Measurements from ENCODE around the gene ZNF451. TPM values are rescaled to one million over a fixed set of nuclear protein-coding genes. Genes with fewer than 3 reads are reported as not detected.

ZNF451 gene
- total RNA-seq, 1 experiment from 2014 or later, result 92.3 TPM

DNA sequence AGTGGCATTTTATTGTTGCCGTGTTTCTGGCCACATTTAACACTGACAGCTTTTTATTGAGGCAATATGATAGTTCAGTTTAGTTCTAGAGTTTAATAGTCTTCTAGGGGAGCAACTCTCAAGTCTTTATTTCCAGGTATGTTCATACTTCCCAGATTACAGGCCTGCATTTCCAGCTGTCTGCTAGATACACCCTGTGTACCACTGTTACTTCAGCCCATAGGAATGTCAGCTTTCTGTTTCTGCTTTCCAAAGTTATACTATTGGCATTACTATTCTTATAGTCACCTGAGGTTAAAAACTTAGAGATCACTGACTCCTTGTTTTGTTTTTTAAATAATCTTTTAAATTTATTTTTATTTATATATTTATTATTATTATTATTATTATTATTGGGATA is 7.6 kb downstream of the ZNF451 start:
- Histone ChIP-seq H3K4me3 (ENCODE audit: low read length) (no peak overlapping the region), H2AFZ (ENCODE audit: low read length) (no peak overlapping the region), H4K20me1 (ENCODE audit: insufficient read depth, low read depth, low read length) (no peaks in the 10 kb centered on the region; the same call in 1 of the 2 replicates), H3K9ac (ENCODE audit: low read length) (no peak overlapping the region), H3K79me2 (ENCODE audit: low read length) (peaks cover 98% of the 10 kb centered on the region), H3K4me1 (ENCODE audit: low read length) (peaks cover 18% of the 10 kb centered on the region), H3K9me3 (ENCODE audit: low read length) (no peaks in the 10 kb centered on the region), H3K27ac (ENCODE audit: low read length) (no peak overlapping the region), H3K4me2 (ENCODE audit: low read depth, low read length, poor library complexity, severe bottlenecking) (no peak overlapping the region), H3K9me2 (replicated peaks; ENCODE audit: insufficient read depth, low read length) (no peaks in the 10 kb centered on the region), H3K27me3 (ENCODE audit: low read length) (no peaks in the 10 kb centered on the region), H3K36me3 (ENCODE audit: insufficient read depth, low read length) (peaks cover 76% of the 10 kb centered on the region)
- DNase-seq, result no peak

DNA sequence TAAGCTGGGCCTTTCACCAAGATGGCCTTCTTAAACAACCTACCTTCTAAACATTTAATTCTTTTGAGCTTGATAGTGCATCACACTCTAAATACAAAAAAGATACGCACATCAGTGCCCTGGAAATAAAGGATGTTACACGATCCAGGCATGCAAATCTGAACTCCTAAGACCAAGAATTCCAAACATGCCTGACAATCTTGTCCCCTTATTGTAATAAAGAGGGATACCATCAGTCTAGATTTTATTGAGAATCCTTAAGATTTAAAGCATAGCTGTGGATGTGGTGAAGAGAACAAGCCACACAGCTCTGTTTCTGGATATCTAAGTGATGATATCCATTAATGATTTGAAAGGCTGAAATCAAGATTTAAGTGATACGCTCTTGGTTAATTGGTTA is 13.0 kb downstream of the ZNF451 start:
- no peak overlapping the region for H3K4me3 ChIP-seq (ENCODE audit: low read length)
- H3K4me1 ChIP-seq (ENCODE audit: low read length), result peaks cover 30% of the 10 kb centered on the region
- no peak overlapping the region for H3K9ac ChIP-seq (ENCODE audit: low read length)
- H3K4me2 ChIP-seq (ENCODE audit: low read depth, low read length, poor library complexity, severe bottlenecking), result no peak overlapping the region
- H3K9me3 ChIP-seq (ENCODE audit: low read length), result no peaks in the 10 kb centered on the region
- H3K79me2 ChIP-seq (ENCODE audit: low read length), result peaks cover 95% of the 10 kb centered on the region
- H3K27me3 ChIP-seq (ENCODE audit: low read length), result no peaks in the 10 kb centered on the region
- no peak overlapping the region for H2AFZ ChIP-seq (ENCODE audit: low read length)
- no peaks in the 10 kb centered on the region for H4K20me1 ChIP-seq (ENCODE audit: insufficient read depth, low read depth, low read length)
- no peak overlapping the region for H3K27ac ChIP-seq (ENCODE audit: low read length)
- peaks cover 83% of the 10 kb centered on the region for H3K36me3 ChIP-seq (ENCODE audit: insufficient read depth, low read length)
- no peak for DNase-seq
- no peaks in the 10 kb centered on the region for H3K9me2 ChIP-seq (replicated peaks; ENCODE audit: insufficient read depth, low read length)

DNA sequence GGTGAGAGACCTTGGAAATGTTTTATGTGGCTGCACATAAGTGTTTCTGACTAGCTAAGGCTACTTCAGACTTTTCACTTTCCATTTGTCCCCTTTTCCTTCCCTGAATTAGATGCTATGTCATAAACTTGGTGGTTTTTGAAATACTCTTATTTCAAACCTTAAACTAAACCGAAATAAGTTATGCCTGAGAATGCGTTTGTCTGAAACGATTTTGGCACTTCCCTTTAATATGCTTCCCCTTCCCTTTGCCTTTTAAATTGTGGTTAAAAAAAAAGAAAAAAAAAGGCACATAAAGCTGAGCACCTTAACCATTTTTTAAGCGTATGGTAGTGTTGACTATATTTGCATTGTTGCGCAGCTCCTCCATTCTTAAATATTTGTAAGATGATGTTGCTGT is 14.3 kb downstream of the ZNF451 start:
- Histone ChIP-seq H3K4me2 (ENCODE audit: low read depth, low read length, poor library complexity, severe bottlenecking) (no peak overlapping the region), H3K9me2 (replicated peaks; ENCODE audit: insufficient read depth, low read length) (no peaks in the 10 kb centered on the region), H3K4me1 (ENCODE audit: low read length) (peaks cover 39% of the 10 kb centered on the region), H4K20me1 (ENCODE audit: insufficient read depth, low read depth, low read length) (no peaks in the 10 kb centered on the region), H3K36me3 (ENCODE audit: insufficient read depth, low read length) (peaks cover 77% of the 10 kb centered on the region), H3K27me3 (ENCODE audit: low read length) (no peaks in the 10 kb centered on the region), H3K9me3 (ENCODE audit: low read length) (no peaks in the 10 kb centered on the region), H3K27ac (ENCODE audit: low read length) (no peak overlapping the region), H2AFZ (ENCODE audit: low read length) (no peak overlapping the region), H3K9ac (ENCODE audit: low read length) (no peak overlapping the region), H3K4me3 (ENCODE audit: low read length) (no peak overlapping the region), H3K79me2 (ENCODE audit: low read length) (peaks cover 95% of the 10 kb centered on the region)
- no peak for DNase-seq

DNA sequence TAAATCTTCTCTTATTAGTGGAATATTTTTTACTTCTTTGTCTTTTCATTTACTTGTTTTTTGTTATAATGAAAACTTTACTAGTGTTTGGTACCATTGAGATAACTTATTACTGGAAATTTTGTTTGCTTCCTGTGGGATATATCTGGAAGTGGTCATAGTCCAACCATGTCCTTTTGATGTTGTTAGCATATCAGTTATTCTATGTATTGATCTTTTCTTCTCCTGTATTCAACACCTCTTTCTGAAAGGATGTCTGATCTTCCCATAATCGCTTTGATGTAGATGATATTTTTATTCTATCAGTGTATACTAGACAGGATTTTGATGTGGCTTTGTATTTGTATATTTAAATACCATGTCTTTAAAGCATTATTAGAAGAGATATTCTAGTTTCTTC is 17.0 kb downstream of the ZNF451 start:
- no peak overlapping the region for H3K4me2 ChIP-seq (ENCODE audit: low read depth, low read length, poor library complexity, severe bottlenecking)
- no peaks in the 10 kb centered on the region for H4K20me1 ChIP-seq (ENCODE audit: insufficient read depth, low read depth, low read length)
- no peak overlapping the region for H3K9ac ChIP-seq (ENCODE audit: low read length)
- no peaks in the 10 kb centered on the region; the same call in 1 of the 2 replicates for H3K9me2 ChIP-seq (replicated peaks; ENCODE audit: insufficient read depth, low read length)
- no peaks in the 10 kb centered on the region for H3K9me3 ChIP-seq (ENCODE audit: low read length)
- no peak for DNase-seq
- no peak overlapping the region for H3K4me3 ChIP-seq (ENCODE audit: low read length)
- H3K27me3 ChIP-seq (ENCODE audit: low read length), result no peaks in the 10 kb centered on the region
- H3K79me2 ChIP-seq (ENCODE audit: low read length), result peaks cover 95% of the 10 kb centered on the region
- H3K36me3 ChIP-seq (ENCODE audit: insufficient read depth, low read length), result peaks cover 53% of the 10 kb centered on the region
- no peak overlapping the region for H2AFZ ChIP-seq (ENCODE audit: low read length)
- no peak overlapping the region for H3K27ac ChIP-seq (ENCODE audit: low read length)
- peaks cover 45% of the 10 kb centered on the region for H3K4me1 ChIP-seq (ENCODE audit: low read length)

DNA sequence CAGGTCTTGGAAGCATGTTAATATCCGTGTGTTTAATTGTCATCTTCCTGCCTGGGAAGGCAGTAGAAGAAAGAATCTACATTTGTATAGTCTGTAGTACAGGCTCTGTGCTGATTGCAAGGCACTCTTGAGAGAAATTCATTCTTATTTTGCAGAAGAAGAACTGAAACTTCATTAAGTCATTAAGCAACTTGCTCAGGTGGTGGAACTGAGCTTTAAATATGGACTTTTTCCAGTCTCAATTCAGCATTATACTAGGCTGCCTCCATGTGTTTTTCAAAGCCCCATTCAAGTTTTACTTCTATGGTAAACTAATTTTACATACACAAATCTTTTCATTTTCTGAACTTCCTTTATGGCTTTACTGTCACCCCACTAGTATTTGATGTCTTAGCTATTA is 18.7 kb downstream of the ZNF451 start:
- Histone ChIP-seq H3K36me3 (ENCODE audit: insufficient read depth, low read length) (peaks cover 36% of the 10 kb centered on the region), H3K4me2 (ENCODE audit: low read depth, low read length, poor library complexity, severe bottlenecking) (peak overlapping the region; percentile 48)
- peak; percentile 79 for DNase-seq

DNA sequence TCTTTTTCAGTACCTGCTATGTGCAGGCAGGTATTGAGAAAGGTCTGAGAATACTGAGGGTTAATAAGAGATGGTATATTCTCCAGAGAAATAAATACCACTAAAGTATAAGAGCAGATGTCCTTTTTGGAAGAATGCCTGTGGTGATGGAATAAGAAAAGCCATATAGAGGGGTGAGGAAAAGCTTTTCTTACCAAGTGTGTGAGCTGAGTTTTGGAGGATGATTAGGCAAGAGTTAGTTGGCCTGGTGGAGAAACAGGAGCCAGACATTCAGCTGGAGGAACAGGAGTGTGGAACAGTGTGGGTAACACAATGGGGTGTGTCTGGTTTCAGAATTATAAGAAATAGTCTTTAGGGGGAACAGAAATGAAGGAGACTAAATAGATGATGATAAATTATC is 19.9 kb downstream of the ZNF451 start:
- Histone ChIP-seq H3K79me2 (ENCODE audit: low read length) (peaks cover 90% of the 10 kb centered on the region), H2AFZ (ENCODE audit: low read length) (no peak overlapping the region), H4K20me1 (ENCODE audit: insufficient read depth, low read depth, low read length) (no peaks in the 10 kb centered on the region), H3K4me3 (ENCODE audit: low read length) (no peak overlapping the region), H3K4me2 (ENCODE audit: low read depth, low read length, poor library complexity, severe bottlenecking) (no peak overlapping the region), H3K9me2 (replicated peaks; ENCODE audit: insufficient read depth, low read length) (no peaks in the 10 kb centered on the region; the same call in 1 of the 2 replicates), H3K27me3 (ENCODE audit: low read length) (no peaks in the 10 kb centered on the region), H3K9me3 (ENCODE audit: low read length) (no peaks in the 10 kb centered on the region), H3K27ac (ENCODE audit: low read length) (peak overlapping the region; percentile 76), H3K36me3 (ENCODE audit: insufficient read depth, low read length) (peaks cover 27% of the 10 kb centered on the region; the same call in 1 of the 2 replicates), H3K9ac (ENCODE audit: low read length) (no peak overlapping the region), H3K4me1 (ENCODE audit: low read length) (peaks cover 37% of the 10 kb centered on the region)
- DNase-seq, result no peak

More for the DNA sequence above, 18.7 kb downstream of the ZNF451 start:
- Histone ChIP-seq H3K4me3 (ENCODE audit: low read length) (no peak overlapping the region), H4K20me1 (ENCODE audit: insufficient read depth, low read depth, low read length) (no peaks in the 10 kb centered on the region), H3K4me1 (ENCODE audit: low read length) (peaks cover 45% of the 10 kb centered on the region), H3K9me3 (ENCODE audit: low read length) (no peaks in the 10 kb centered on the region), H3K79me2 (ENCODE audit: low read length) (peaks cover 91% of the 10 kb centered on the region), H3K9me2 (replicated peaks; ENCODE audit: insufficient read depth, low read length) (no peaks in the 10 kb centered on the region; the same call in 1 of the 2 replicates), H3K27me3 (ENCODE audit: low read length) (no peaks in the 10 kb centered on the region), H3K27ac (ENCODE audit: low read length) (peak overlapping the region; percentile 76), H3K9ac (ENCODE audit: low read length) (no peak overlapping the region), H2AFZ (ENCODE audit: low read length) (no peak overlapping the region)

DNA sequence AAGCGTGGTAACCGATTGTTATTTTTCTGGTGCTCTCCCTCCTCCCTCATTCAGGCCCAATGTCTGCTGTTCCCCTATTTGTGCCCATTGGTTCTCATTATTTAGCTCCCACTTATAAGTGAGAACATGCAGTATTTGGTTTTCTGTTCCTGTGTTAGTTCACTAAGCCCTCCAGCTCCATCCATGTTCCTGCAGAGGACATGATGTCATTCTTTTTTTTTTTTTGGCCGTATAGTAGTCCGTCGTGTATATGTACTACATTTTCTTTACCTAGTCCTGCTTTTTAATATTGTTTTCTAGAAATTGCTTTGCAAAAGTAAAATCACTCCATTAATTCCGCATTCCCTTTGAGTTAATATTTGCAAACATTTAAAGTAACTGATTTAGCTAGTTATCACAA is 23.1 kb downstream of the ZNF451 start:
- Histone ChIP-seq H3K36me3 (ENCODE audit: insufficient read depth, low read length) (peaks cover 8% of the 10 kb centered on the region; the same call in 1 of the 2 replicates), H4K20me1 (ENCODE audit: insufficient read depth, low read depth, low read length) (no peaks in the 10 kb centered on the region), H3K9ac (ENCODE audit: low read length) (no peak overlapping the region), H3K27ac (ENCODE audit: low read length) (no peak overlapping the region), H3K4me1 (ENCODE audit: low read length) (peaks cover 18% of the 10 kb centered on the region), H3K79me2 (ENCODE audit: low read length) (peaks cover 95% of the 10 kb centered on the region), H3K9me3 (ENCODE audit: low read length) (no peaks in the 10 kb centered on the region), H3K4me2 (ENCODE audit: low read depth, low read length, poor library complexity, severe bottlenecking) (no peak overlapping the region), H2AFZ (ENCODE audit: low read length) (no peak overlapping the region), H3K4me3 (ENCODE audit: low read length) (no peak overlapping the region), H3K27me3 (ENCODE audit: low read length) (no peaks in the 10 kb centered on the region), H3K9me2 (replicated peaks; ENCODE audit: insufficient read depth, low read length) (no peaks in the 10 kb centered on the region; the same call in 1 of the 2 replicates)
- DNase-seq, result no peak

DNA sequence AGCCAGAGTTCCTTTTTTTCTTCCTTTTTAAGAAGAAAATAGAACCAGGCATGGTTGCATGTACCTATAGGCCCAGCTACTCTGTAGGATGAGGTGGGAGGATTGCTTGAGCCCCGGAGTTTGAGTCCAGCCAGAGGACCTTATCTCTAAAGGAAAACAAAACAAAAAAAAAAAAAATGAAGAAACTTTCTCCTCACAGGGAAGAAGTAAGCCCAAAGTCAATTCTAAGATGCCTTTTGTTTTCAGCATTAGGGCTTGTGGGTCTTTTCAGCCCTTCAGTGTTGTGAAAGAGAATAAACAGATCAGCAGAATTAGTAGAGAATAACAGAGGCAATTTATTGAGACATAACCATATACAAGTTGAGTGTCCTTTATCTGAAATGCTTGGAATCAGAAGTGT is 26.8 kb downstream of the ZNF451 start:
- Histone ChIP-seq H3K27ac (ENCODE audit: low read length) (no peak overlapping the region), H3K36me3 (ENCODE audit: insufficient read depth, low read length) (peaks cover 12% of the 10 kb centered on the region; the same call in 1 of the 2 replicates), H3K9me3 (ENCODE audit: low read length) (no peaks in the 10 kb centered on the region), H3K27me3 (ENCODE audit: low read length) (no peaks in the 10 kb centered on the region), H3K4me3 (ENCODE audit: low read length) (no peak overlapping the region), H3K79me2 (ENCODE audit: low read length) (peaks cover 94% of the 10 kb centered on the region), H2AFZ (ENCODE audit: low read length) (no peak overlapping the region), H3K4me1 (ENCODE audit: low read length) (no peaks in the 10 kb centered on the region), H3K4me2 (ENCODE audit: low read depth, low read length, poor library complexity, severe bottlenecking) (no peak overlapping the region), H4K20me1 (ENCODE audit: insufficient read depth, low read depth, low read length) (no peaks in the 10 kb centered on the region), H3K9me2 (replicated peaks; ENCODE audit: insufficient read depth, low read length) (no peaks in the 10 kb centered on the region), H3K9ac (ENCODE audit: low read length) (no peak overlapping the region)
- DNase-seq, result no peak

DNA sequence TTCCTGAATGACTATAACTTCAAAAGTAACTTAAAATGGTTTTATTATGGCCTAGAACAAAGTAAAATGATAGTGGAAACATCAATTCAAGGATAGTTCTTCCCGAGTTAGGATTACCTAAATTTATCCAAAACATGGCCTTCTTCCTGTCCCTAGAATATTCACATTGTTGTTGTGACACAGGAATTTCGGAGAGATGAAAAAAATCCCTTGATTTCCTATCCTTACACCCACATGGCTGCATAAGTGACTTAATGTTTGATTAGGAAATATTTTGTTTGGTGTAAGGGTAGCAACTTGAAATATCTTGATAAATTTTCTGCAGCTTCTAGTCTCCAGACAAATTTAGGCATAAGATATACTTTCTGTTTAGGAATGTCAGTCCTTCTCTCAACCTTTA is 27.8 kb downstream of the ZNF451 start:
- Histone ChIP-seq H3K4me3 (ENCODE audit: low read length) (no peak overlapping the region), H3K9me3 (ENCODE audit: low read length) (no peaks in the 10 kb centered on the region), H3K79me2 (ENCODE audit: low read length) (peaks cover 95% of the 10 kb centered on the region), H3K4me2 (ENCODE audit: low read depth, low read length, poor library complexity, severe bottlenecking) (no peak overlapping the region), H3K9ac (ENCODE audit: low read length) (no peak overlapping the region), H3K36me3 (ENCODE audit: insufficient read depth, low read length) (peaks cover 22% of the 10 kb centered on the region), H3K27ac (ENCODE audit: low read length) (no peak overlapping the region), H2AFZ (ENCODE audit: low read length) (no peak overlapping the region), H3K27me3 (ENCODE audit: low read length) (no peaks in the 10 kb centered on the region), H3K9me2 (replicated peaks; ENCODE audit: insufficient read depth, low read length) (no peaks in the 10 kb centered on the region), H3K4me1 (ENCODE audit: low read length) (no peaks in the 10 kb centered on the region), H4K20me1 (ENCODE audit: insufficient read depth, low read depth, low read length) (no peaks in the 10 kb centered on the region)
- DNase-seq, result no peak
